ENCODE measurements around the gene SPAG16. TPM values are rescaled to one million over a fixed set of nuclear protein-coding genes. Genes with fewer than 3 reads are reported as not detected.

The SPAG16 gene
- total RNA-seq, 1 experiment from 2014 or later = 13.0 TPM

DNA sequence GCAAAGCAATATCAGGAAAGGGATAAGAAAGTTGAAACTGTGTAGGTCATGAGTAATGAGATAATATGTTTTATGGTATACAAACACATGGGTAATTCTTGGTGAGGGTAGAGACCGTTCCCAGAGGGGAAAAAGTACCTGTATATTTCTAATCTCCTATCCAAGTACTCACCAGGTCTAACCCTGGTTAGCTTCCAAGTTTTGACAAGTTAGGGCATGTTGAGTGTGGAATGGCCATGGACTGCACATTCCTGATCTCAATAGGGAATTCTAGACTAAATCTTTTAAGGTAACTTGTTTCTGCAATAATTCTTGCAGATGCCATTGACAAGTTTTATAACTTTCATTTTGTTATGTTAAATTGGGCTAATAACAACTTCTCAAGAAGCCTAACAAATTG lies 216.6 kb downstream of the SPAG16 start:
- Histone ChIP-seq H3K36me3 (ENCODE audit: control insufficient read depth, insufficient read depth, low read length) (no peaks in the 10 kb centered on the region; the same call in 1 of the 2 replicates), H3K4me3 (ENCODE audit: low read depth in 2 of 2, low read length in 2 of 2) (no peak overlapping the region), H3K27me3 (ENCODE audit: control insufficient read depth, insufficient read depth, low read length) (no peaks in the 10 kb centered on the region), H3K27ac (ENCODE audit: low read length) (no peak overlapping the region), H3K9me3 (ENCODE audit: control insufficient read depth, insufficient read depth, low read depth, low read length) (no peaks in the 10 kb centered on the region), H3K4me1 (ENCODE audit: control insufficient read depth, insufficient read depth, low read length) (no peaks in the 10 kb centered on the region)
- ChIA-PET CTCF (no interaction called here), POLR2A (no interaction called here)
- ATAC-seq (no peak), DNase-seq (ENCODE audit: low read depth, low spot score) (no peak)
- in situ Hi-C loops (cut with HindIII; ENCODE audit: low pct_unique_long_range_greater_than_20kb, low sequenced_read_pairs) = no loop called here
- intact Hi-C loops (cut with micrococcal nuclease; ENCODE audit: unreplicated experiment) = no loop called here
- no TSS peak for BruUV-seq (replicated peaks)
- TF ChIP-seq POLR2AphosphoS5 (IDR thresholded peaks at IDR 0.05; ENCODE audit: low read depth, low read length) = no peak
- no peak for TF ChIP-seq SIN3A (IDR thresholded peaks at IDR 0.05; ENCODE audit: borderline replicate concordance, insufficient read depth, low read depth, low read length)
- TF ChIP-seq, protein P1, sequence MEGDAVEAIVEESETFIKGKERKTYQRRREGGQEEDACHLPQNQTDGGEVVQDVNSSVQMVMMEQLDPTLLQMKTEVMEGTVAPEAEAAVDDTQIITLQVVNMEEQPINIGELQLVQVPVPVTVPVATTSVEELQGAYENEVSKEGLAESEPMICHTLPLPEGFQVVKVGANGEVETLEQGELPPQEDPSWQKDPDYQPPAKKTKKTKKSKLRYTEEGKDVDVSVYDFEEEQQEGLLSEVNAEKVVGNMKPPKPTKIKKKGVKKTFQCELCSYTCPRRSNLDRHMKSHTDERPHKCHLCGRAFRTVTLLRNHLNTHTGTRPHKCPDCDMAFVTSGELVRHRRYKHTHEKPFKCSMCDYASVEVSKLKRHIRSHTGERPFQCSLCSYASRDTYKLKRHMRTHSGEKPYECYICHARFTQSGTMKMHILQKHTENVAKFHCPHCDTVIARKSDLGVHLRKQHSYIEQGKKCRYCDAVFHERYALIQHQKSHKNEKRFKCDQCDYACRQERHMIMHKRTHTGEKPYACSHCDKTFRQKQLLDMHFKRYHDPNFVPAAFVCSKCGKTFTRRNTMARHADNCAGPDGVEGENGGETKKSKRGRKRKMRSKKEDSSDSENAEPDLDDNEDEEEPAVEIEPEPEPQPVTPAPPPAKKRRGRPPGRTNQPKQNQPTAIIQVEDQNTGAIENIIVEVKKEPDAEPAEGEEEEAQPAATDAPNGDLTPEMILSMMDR (IDR thresholded peaks at IDR 0.05) = no peak
- no peak for TF ChIP-seq REST (IDR thresholded peaks at IDR 0.05; ENCODE audit: insufficient read depth in 1 of 2, low read depth in 2 of 2, low read length in 1 of 2)
- no peak for TF ChIP-seq TCF7L2 (IDR thresholded peaks at IDR 0.05; ENCODE audit: low read depth, low read length)

DNA sequence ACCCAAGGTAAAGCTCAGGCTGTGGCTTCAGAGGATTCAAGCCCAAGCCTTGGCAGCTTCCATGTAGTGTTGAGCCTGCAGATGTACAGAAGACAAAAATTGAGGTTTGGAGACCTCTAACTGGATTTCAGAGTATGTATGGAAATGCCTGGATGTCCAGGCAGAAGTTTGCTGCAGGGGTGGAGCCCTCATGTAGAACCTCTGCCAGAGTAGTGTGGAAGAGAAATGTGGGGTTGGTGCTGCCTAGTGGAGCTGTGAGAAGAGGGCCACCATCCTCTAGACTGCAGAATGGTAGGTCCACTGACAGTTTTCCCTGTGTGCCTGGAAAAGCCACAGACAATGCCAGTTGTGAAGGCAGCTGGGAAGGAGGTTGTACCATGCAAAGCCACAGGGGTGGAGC lies 239.9 kb downstream of the SPAG16 start:
- ATAC-seq = no peak
- Histone ChIP-seq H3K4me3 (ENCODE audit: low read depth in 2 of 2, low read length in 2 of 2) (no peak overlapping the region), H3K9me3 (ENCODE audit: control insufficient read depth, insufficient read depth, low read depth, low read length) (no peaks in the 10 kb centered on the region), H3K36me3 (ENCODE audit: control insufficient read depth, insufficient read depth, low read length) (no peaks in the 10 kb centered on the region), H3K4me1 (ENCODE audit: control insufficient read depth, insufficient read depth, low read length) (no peaks in the 10 kb centered on the region), H3K27ac (ENCODE audit: low read length) (no peak overlapping the region), H3K27me3 (ENCODE audit: control insufficient read depth, insufficient read depth, low read length) (no peaks in the 10 kb centered on the region)
- intact Hi-C loops (cut with micrococcal nuclease; ENCODE audit: unreplicated experiment) (no loop called here), in situ Hi-C loops (cut with HindIII; ENCODE audit: low pct_unique_long_range_greater_than_20kb, low sequenced_read_pairs) (no loop called here)
- TF ChIP-seq, protein P1 (IDR thresholded peaks at IDR 0.05) = no peak
- TF ChIP-seq REST (IDR thresholded peaks at IDR 0.05; ENCODE audit: insufficient read depth in 1 of 2, low read depth in 2 of 2, low read length in 1 of 2) (no peak), SIN3A (IDR thresholded peaks at IDR 0.05; ENCODE audit: borderline replicate concordance, insufficient read depth, low read depth, low read length) (no peak), POLR2AphosphoS5 (IDR thresholded peaks at IDR 0.05; ENCODE audit: low read depth, low read length) (no peak), TCF7L2 (IDR thresholded peaks at IDR 0.05; ENCODE audit: low read depth, low read length) (no peak)
- ChIA-PET CTCF (no interaction called here), POLR2A (no interaction called here)
- BruUV-seq (replicated peaks) = no TSS peak
- no peak for DNase-seq (ENCODE audit: low read depth, low spot score)

Measured in Panc1 (cell line).